ENCODE results near the gene MUC12.
"Not testable (repeated sequence)": the region's sequence is repeated elsewhere in the genome, so short reads cannot be mapped to it uniquely, and the experiment has no call there.

Gene MUC12

GRCh38 chr7:100972002-100972347, 2.6 kb downstream of the MUC12 start:
- DNase-seq (ENCODE audit: extremely low read depth, low read depth), result no peak
- no peak overlapping the region for H3K4me3 ChIP-seq (replicated peaks; ENCODE audit: low read depth, low read length)
- TF ChIP-seq CTCF (IDR thresholded peaks at IDR 0.05; ENCODE audit: low read depth, low read length, missing control alignments), result no peak

- TF ChIP-seq CTCF (IDR thresholded peaks at IDR 0.05; ENCODE audit: low read depth, low read length, missing control alignments), result no peak
- H3K4me3 ChIP-seq (replicated peaks; ENCODE audit: low read depth, low read length), result no peak overlapping the region
- DNase-seq (ENCODE audit: extremely low read depth, low read depth), result no peak
Measured at GRCh38 chr7:100974021-100974420, 4.7 kb downstream of the MUC12 start.

- no peak for TF ChIP-seq CTCF (IDR thresholded peaks at IDR 0.05; ENCODE audit: low read depth, low read length, missing control alignments)
- DNase-seq (ENCODE audit: extremely low read depth, low read depth), result no peak
- no peak overlapping the region for H3K4me3 ChIP-seq (replicated peaks; ENCODE audit: low read depth, low read length)
Measured at GRCh38 chr7:100975371-100975821, 6.0 kb downstream of the MUC12 start.

- H3K4me3 ChIP-seq (replicated peaks; ENCODE audit: low read depth, low read length), result no peak overlapping the region
- TF ChIP-seq CTCF (IDR thresholded peaks at IDR 0.05; ENCODE audit: low read depth, low read length, missing control alignments), result no peak
- DNase-seq (ENCODE audit: extremely low read depth, low read depth), result no peak
Measured at GRCh38 chr7:100978300-100978699, 8.9 kb downstream of the MUC12 start.

- TF ChIP-seq CTCF (IDR thresholded peaks at IDR 0.05; ENCODE audit: low read depth, low read length, missing control alignments), result no peak
- no peak for DNase-seq (ENCODE audit: extremely low read depth, low read depth)
- H3K4me3 ChIP-seq (replicated peaks; ENCODE audit: low read depth, low read length), result no peak overlapping the region
Measured at GRCh38 chr7:100983451-100984187, 14.3 kb downstream of the MUC12 start.

GRCh38 chr7:100984241-100984918, 15.0 kb downstream of the MUC12 start:
- not testable (repeated sequence) for DNase-seq (ENCODE audit: extremely low read depth, low read depth); H3K4me3 ChIP-seq (replicated peaks; ENCODE audit: low read depth, low read length)

- H3K4me3 ChIP-seq (replicated peaks; ENCODE audit: low read depth, low read length); DNase-seq (ENCODE audit: extremely low read depth, low read depth): not testable (repeated sequence)
Measured at GRCh38 chr7:100985033-100985797, 15.8 kb downstream of the MUC12 start.

Data from HFF-Myc (cell line).